ENCODE data around the gene IFTAP. TPM values are rescaled to one million over a fixed set of nuclear protein-coding genes. Genes with fewer than 3 reads are reported as not detected.

IFTAP gene
- total RNA-seq, 4 donors from 2014 or later, result 22.1 to 35.3 (median 29.5) TPM

- ATAC-seq (no peak), DNase-seq (no peak)
- Histone ChIP-seq H3K4me1 (no peaks in the 10 kb centered on the region), H3K36me3 (no peaks in the 10 kb centered on the region), H3K27ac (no peak overlapping the region), H3K4me3 (no peak overlapping the region), H3K27me3 (no peaks in the 10 kb centered on the region), H3K9me3 (no peaks in the 10 kb centered on the region)
- intact Hi-C loops (cut with DNase I; ENCODE audit: low total_unique reads) (no loop called here), in situ Hi-C loops (cut with MboI; ENCODE audit: low sequenced_read_pairs in 4 of 4) (no loop called here)
- TF ChIP-seq CTCF (IDR thresholded peaks at IDR 0.05 in 4 of 5, conservative IDR thresholded peaks at IDR 0.05 in 1 of 5) (no peak), POLR2A (IDR thresholded peaks at IDR 0.05) (no peak)
These were observed 16.4 kb upstream of the IFTAP start for GRCh38 chr11:36577859-36578258.

DNA sequence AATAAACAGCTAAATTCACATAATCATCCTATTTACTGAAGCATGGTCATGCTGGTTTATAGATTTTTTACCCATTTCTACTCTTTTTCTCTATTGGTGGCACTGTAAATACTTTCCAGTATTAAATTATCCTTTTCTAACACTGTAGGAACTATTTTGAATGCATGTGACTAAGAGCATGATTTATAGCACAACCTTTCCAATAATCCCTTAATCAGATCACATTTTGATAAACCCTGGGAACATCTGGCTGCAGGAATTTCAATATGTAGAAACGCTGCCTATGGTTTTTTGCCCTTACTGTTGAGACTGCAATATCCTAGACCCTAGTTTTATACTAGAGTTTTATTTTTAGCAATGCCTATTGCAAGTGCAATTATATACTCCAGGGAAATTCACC is 15.8 kb upstream of the IFTAP start:
- in situ Hi-C loops (cut with MboI; ENCODE audit: low sequenced_read_pairs in 4 of 4) (no loop called here), intact Hi-C loops (cut with DNase I; ENCODE audit: low total_unique reads) (no loop called here)
- H3K36me3 ChIP-seq, result no peaks in the 10 kb centered on the region
- TF ChIP-seq POLR2A (IDR thresholded peaks at IDR 0.05) (no peak), CTCF (IDR thresholded peaks at IDR 0.05 in 4 of 5, conservative IDR thresholded peaks at IDR 0.05 in 1 of 5) (no peak)
- DNase-seq, result no peak
- ATAC-seq, result no peak
- no peak overlapping the region for H3K4me3 ChIP-seq
- no peaks in the 10 kb centered on the region for H3K27me3 ChIP-seq
- H3K9me3 ChIP-seq, result no peaks in the 10 kb centered on the region
- H3K4me1 ChIP-seq, result no peaks in the 10 kb centered on the region
- H3K27ac ChIP-seq, result no peak overlapping the region

DNA sequence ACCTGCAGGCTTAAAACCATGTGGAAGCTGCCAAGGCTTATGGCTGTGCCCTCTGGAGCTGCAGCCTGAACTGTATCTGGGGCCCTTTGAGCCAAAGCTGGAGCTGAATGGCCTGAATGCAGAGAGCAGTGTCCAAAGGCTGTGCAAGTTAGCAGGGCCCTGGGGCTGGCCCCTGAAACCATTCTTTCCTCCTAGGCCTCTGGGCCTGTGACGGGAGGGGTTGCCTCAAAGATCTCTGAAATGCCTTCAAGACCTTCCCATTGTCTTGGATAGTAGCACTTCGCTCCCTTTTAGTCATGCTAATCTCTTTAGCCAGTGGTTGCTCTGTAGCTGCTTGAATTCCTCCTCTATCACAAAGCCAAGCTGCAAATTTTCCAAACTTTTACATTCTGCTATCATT is 12.8 kb upstream of the IFTAP start:
- H3K9me3 ChIP-seq, result no peaks in the 10 kb centered on the region

GRCh38 chr11:36583667-36584066 is 10.6 kb upstream of the IFTAP start:
- no peak for ATAC-seq
- Histone ChIP-seq H3K36me3 (no peaks in the 10 kb centered on the region), H3K27ac (no peak overlapping the region), H3K4me1 (no peaks in the 10 kb centered on the region), H3K4me3 (no peak overlapping the region), H3K9me3 (no peaks in the 10 kb centered on the region), H3K27me3 (peaks cover 0 to 2% (median 0%) of the 10 kb centered on the region in 3 donors)
- in situ Hi-C loops (cut with MboI; ENCODE audit: low sequenced_read_pairs in 4 of 4) (no loop called here), intact Hi-C loops (cut with DNase I; ENCODE audit: low total_unique reads) (loop anchor here (5.0 kb wide), 1 partner anchor 34 kb away; no protein-coding TSS in a partner anchor)
- no peak for DNase-seq
- TF ChIP-seq CTCF (IDR thresholded peaks at IDR 0.05 in 4 of 5, conservative IDR thresholded peaks at IDR 0.05 in 1 of 5) (no peak), POLR2A (IDR thresholded peaks at IDR 0.05) (no peak)

More for the DNA sequence above, 12.8 kb upstream of the IFTAP start:
- Histone ChIP-seq H3K36me3 (no peaks in the 10 kb centered on the region), H3K4me3 (no peak overlapping the region), H3K4me1 (no peaks in the 10 kb centered on the region), H3K27me3 (no peaks in the 10 kb centered on the region), H3K27ac (no peak overlapping the region)
- no peak for TF ChIP-seq POLR2A (IDR thresholded peaks at IDR 0.05)
- intact Hi-C loops (cut with DNase I; ENCODE audit: low total_unique reads) (loop anchor here (5.0 kb wide), 1 partner anchor 36 kb away; no protein-coding TSS in a partner anchor), in situ Hi-C loops (cut with MboI; ENCODE audit: low sequenced_read_pairs in 4 of 4) (no loop called here)
- DNase-seq (no peak), ATAC-seq (no peak)

DNA sequence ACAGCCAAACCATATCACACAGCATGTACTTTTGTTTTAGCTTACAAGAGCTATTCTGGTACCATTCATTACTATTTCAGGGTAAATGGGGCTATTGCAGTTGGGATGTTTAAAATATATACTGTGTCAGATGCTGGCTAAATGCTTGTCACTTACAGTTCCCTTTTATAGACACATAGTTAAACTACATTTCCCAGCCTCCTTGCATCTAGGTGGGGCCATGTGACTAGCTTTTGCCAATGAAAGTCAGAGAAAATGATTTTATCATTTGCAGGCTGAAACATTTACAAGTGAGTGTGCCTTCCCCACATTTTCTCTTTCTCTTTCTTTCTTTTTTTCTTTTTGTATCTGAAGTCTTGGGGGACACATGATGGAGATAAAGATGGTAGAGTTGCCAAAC is 7.8 kb upstream of the IFTAP start:
- no peaks in the 10 kb centered on the region for H3K4me1 ChIP-seq
- no peaks in the 10 kb centered on the region for H3K36me3 ChIP-seq
- no peak for TF ChIP-seq CTCF (IDR thresholded peaks at IDR 0.05 in 4 of 5, conservative IDR thresholded peaks at IDR 0.05 in 1 of 5)
- TF ChIP-seq POLR2A (IDR thresholded peaks at IDR 0.05), result no peak
- H3K4me3 ChIP-seq, result no peak overlapping the region
- no peaks in the 10 kb centered on the region for H3K9me3 ChIP-seq
- ATAC-seq (no peak), DNase-seq (no peak)
- H3K27ac ChIP-seq, result no peak overlapping the region
- H3K27me3 ChIP-seq, result peaks cover 2 to 8% (median 8%) of the 10 kb centered on the region in 3 donors
- intact Hi-C loops (cut with DNase I; ENCODE audit: low total_unique reads) (no loop called here), in situ Hi-C loops (cut with MboI; ENCODE audit: low sequenced_read_pairs in 4 of 4) (no loop called here)

All from gastrocnemius medialis (tissue), 4 donors.